ENCODE results near the gene VPREB1.
"Not testable (repeated sequence)": the region's sequence is repeated elsewhere in the genome, so short reads cannot be mapped to it uniquely, and the experiment has no call there.

Gene VPREB1

DNA sequence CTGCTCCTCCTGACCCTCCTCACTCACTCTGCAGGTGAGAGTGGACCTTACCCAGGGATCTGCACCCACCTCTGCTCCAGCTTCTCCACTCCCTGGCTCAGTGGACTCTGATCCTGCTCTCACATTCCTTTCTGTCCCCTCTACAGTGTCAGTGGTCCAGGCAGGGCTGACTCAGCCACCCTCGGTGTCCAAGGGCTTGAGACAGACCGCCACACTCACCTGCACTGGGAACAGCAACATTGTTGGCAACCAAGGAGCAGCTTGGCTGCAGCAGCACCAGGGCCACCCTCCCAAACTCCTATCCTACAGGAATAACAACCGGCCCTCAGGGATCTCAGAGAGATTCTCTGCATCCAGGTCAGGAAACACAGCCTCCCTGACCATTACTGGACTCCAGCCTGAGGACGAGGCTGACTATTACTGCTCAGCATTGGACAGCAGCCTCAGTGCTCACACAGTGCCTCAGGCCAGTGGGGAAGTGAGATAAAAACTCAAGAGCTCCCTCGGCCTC lies 29.7 kb upstream of the VPREB1 start:
- DNase-seq = no peak

DNA sequence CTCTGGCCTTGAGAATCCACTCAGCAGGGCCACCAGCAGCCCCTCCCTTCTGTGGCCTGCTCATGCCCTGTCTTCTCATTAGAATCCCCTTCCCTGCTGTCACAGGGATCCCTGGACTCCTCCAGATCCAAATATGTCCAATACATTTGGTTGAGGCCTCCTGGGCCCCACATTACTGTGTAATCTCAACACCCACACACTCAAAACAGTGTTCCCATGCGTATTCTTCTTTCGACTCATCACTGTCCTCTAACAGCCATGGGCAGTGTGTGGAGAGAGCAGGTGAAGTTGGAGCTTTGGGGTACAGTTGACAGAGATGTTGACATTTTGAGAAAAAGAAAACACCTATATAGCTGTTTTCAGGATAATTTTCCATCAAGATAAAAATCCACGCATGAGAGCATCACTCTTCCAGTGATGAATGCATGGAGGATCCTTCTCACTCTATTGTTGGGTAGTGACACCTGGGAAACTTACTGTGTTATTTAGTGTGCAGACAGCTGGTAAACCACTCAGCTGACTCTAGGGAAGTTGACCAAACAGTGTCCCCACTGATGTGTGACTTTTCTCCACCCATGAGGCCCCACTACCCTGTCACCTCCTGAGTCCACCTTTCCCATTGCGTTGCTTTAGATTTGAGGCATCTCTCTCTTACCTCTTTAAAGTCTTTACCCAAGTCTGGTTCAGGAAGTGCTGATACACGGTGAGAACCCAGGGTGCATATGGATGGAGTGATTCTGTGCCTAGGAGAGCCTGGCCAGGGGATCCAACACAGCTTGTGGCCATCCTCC lies 28.7 kb upstream of the VPREB1 start:
- DNase-seq = no peak

DNA sequence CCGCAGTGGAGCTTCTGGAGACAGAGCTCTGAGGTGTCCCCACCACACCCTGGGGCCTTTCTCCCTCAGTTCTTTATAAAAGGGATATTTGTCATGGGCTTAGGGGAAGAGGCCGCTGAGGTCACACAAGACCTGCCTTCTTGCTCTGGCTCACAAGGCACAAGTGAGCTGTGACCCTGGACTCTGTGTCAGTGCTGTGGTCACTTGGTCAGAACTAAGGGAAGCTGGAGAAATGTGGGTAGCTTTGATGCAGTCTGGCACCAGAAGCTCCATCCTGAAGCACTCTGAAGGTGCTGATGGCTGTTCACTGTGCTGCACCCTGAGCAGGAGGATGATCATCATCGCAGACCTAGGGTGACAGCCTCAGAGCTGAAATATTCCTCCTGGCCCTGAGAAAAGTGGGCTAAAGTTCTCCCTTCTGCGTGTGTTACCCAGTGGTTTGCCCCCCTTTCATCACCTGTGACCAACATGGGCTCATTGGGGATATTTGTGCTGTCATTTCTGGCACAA lies 28.1 kb upstream of the VPREB1 start:
- no peak for DNase-seq

DNA sequence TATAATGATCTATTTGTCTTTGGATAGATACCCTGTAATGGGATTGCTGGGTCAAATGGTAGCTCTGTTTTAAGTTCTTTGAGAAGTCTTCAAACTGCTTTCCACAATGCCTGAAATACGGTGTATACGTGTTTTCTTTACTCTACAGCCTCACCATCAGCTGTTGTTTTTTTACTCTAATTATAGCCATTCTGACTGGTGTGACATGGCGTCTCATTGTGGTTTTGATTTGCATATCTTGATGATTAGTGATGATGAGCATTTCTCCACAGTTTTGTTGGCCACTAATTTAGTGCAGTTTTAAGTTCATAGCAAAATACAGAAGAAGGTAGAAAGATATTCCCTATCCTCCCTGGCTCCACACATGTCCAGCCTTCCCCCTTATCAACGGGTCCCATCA lies 26.3 kb upstream of the VPREB1 start:
- DNase-seq = no peak

DNA sequence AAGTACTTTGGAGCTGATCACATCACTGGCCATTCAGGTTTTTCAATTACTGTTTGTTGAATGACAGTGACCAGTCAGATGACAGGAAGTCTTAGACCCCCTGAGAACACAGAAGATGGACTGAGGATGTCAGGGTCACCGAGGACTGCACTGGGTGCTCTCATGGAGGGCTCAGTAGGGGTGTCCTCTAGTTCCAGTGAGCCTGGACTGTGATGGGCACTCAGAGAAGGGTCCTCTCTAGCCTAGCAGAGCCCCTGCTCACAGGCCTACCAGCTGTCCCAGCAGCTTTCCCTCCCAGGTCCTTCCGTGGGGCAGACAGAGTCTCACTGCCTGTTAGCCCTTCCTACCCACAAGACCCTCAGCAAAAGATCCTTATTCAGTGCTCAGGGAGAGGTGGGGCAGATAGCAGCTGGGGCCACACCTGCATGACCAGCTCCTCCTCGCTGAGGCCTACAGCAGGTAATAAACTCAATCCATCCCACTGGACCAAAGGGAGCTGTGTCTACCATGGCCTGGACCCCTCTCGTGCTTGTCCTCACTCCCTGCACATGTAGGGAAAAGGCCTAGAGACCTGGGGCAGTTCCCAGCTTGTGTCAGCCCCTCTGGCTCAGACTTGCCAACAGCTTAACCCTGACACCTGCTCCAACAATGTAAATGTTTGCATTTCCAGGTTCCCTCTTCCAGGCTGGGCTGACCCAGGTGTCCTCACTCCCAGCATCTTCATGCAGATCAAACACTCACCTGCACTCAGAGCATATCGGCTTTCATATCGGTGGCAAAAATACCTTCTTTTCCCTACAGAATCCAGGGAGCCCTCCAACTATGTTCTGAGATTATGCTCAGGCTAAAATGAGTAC lies 25.2 kb upstream of the VPREB1 start:
- peak; percentile 75 for DNase-seq

DNA sequence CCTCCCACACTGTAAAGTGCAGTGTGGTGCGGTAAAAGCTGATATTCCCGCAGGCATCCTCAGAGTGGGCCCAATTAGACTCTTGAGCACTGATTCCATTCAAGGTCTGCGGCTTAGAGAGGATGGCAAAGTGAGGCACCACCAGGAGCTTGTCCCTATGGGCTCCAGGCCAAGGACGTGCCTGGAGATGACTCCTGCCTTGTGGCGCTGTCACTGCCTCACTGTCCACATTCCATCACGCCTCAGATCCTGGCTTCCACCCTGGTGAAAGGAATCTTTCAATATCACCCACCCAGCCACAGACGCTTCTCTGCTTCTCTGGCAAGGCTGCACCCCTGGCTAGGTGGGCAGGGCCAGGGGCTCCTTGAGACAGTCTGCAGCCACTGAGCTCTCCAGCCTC lies 23.5 kb upstream of the VPREB1 start:
- not testable (repeated sequence) for DNase-seq

DNA sequence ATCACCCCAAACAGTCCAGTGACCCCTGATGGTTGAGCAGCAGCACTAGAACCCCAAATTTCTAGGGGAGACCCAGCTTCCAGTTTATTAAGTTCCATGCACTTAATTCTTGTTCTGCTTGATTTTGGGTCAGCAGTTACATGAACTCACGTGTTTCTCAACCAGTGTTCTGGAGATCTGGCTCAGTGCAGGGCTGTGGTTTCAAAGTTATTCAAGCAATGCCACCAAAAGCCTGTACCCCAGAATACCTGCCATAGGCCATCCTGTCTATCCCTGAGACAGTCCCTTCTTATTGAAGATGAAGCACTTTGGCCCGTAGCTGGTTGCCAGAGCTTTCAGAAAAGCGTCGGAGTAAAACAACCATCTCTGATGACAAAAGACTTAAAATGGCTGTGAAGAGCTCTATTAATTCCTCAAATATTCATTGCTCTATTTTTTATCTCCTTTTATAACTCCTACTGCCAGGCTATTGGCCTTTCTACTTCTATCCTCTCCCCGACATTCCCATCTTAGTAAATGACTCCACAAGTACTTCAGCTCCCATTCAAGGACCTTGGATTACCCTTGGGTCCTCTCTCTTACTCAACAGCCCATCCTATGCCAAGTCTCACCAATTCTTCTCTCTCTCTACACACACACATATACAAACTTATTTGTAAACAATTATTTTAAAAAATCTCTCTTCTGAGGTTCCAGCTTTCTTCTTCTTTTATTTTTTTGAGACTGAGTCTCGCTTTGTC lies 18.0 kb upstream of the VPREB1 start:
- DNase-seq = no peak

DNA sequence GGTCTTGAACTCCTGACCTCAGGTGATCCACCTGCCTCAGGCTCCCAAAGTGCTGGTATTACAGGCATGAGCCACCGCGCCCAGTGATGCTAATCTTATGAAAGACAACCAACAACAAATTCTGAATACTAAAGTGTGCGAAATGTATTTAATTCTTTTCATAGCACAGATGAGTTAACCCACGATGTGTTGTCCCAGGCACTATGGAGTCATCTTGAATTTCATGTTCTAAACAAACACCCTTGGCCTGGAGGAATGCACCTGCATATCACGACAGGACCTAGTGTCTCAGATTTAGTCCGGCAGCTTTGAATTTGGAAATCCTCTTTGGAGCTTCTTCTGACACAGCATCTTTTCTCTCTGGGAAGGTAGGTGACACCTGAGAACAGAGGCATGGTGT lies 16.2 kb upstream of the VPREB1 start:
- no peak for DNase-seq

DNA sequence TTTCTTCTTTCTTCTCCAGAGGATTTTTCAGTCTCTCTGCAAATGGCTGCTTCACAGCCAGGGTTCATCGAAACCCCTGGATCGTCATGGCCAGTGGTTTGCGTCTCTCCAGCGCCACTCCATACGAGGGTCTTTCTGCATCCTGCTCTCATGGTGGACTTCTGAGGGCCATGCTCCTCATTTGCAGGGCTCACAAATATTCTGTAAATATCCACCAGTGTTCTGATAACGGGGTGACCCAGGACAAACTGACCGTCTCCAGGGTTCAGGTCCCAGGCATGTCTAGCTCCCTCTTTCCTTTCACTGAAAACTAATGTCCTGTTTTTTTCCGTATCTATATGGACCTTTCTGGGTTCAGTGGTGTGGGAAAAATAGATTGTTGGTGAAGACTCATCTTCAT lies 15.7 kb upstream of the VPREB1 start:
- DNase-seq = no peak

DNA sequence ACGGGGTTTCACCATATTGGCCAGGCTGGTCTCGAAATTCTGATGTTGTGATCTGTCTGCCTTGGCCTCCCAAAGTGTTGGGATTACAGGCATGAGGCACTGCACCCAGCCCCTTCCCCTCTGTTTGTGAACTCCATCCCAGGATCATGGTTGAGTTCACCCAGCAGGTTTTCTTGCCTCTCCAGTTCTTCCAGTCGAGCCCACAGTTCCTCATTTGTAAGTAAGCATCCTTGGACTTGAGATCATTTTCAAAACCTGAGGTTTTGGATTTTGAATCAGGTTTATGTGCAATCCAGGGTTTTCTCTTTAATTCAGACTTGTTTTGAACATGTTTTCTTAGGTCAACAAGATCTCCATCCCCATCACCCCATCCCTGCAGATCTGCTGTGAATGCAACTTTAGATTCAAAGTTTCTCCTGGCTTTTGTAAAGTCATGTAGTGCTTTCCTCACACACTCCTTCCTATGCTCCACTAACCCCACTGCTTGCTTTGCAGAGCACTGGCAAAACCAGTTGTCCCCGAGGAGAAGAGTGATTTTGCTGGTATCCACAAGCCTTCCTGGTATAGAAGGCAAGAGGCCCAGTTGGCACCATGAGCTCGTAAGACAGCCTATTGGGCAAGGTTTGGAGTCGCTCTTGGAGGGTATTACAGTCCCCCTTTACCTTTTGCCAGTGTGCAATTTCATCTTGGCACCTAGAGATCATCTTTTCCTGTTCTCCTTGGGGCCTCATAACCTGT lies 14.7 kb upstream of the VPREB1 start:
- DNase-seq = no peak

DNA sequence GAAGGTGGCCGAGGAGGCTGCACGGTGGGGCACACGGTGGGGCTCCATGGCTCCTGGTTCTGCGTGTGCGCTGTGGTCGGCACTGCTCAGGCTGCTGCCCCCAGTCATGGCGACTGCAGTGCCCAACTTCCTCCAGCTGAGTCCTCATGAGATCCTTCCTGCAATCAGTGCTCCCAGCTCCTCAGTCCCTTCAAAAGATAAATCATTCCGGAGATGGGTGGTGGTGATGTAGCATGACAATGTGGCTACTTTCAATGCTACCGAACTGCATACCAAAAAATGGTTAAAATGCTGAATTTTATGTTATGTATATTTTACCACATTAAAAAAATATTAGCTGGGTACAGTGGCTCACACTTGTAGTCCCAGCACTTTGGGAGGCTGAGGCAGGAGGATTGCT lies 14.1 kb upstream of the VPREB1 start:
- no peak for DNase-seq

DNA sequence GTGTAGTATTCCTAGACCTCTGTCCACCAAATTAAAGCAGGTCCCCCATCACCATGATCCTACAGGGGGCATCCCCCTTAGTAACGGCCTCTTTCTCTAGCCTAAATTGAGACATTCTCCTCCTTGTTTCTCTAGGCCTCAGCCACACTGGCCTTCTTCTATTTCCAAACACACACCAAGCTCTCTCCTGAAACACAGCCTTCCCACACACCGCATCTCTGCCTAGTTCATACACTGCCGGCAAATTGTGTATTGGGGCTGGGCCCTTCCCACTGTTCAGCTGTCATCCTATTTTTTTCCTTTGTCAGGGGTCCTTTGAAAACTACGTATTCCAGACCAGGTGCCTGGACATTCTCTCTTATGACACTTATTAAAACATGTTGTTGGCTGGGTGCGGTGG lies 11.5 kb upstream of the VPREB1 start:
- no peak for DNase-seq

DNA sequence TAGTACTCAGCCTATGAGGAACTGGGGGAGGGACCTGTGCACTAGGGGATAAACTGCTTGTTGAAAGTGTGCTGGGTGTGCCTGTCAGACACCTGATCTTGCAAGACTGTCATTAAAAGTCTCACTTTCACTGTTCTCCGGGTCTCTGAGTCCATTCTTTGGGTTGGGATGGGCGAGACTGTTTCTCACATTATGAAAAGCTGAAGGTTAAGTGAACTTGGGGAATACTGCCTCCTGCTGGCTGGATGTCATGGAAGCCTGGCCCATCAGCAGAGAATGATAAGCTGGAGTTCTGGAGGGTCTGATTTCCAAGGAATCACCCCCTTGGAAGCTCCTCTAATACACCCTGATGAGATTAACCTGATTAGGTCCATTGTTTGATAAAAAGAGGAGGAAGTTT lies 9.0 kb upstream of the VPREB1 start:
- DNase-seq = no peak

DNA sequence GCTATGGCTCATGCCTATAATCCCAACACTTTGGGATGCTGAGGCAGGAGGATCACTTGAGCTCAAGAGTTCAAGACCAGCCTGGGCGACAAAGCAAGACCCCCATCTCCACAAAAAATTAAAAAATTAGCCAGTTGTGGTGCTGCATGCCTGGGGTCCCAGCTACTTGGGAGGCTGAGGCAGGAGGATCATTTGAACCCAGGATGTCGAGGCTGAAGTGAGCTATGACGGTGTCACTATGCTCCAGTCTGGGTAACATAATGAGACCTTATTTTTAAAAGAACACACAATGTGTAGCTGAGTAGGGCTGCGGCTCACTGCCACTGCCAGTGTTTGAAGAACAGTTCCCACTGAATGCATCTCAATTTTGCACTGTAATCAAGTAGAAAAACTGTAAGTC lies 7.1 kb upstream of the VPREB1 start:
- DNase-seq = no peak

DNA sequence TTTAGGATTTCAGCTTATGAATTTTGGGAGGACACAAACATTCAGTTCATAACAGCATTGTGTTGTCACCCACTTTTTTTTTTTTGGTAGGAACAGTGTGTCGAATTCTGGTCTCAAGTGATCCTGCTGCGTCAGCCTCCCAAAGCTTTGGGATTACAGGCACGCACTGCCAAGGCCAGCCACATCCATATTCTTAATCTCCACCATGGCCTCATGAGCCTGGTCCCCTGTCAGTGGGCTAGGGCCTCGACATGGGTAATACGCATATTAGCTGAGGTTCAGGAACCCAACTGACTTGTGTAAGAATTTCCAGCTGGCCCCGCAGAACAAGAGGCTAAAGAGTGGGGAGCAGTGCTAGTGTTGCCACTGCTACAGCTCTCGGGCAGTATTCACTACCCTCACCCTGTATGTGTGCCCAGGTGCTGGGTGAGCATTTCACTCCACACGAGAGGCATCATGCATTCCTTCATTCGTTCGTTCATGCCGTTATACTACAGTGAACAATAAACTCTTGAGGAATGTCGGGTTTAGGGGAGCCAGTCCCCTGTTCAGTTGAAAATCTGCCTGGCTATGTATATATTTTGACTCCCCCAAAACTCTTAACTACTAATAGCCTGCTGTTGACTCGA lies 5.2 kb upstream of the VPREB1 start:
- DNase-seq = no peak

DNA sequence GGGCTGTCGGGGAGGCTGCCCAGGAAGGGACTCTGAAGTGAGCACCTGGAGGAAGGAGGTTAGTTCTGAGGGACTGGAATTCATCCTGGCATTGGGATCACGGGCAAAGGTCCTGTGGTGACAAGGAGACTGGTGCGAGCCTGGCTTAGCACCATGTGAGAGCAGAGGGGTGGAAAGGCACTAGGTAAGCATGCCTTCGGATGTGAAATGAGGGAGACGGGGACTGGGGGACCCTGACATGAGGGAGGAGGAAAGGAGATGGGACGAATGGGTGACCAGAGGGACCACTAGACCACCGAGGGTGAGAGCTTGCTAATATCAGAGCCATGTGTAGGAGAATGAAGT lies 3.1 kb upstream of the VPREB1 start:
- no peak for DNase-seq

DNA sequence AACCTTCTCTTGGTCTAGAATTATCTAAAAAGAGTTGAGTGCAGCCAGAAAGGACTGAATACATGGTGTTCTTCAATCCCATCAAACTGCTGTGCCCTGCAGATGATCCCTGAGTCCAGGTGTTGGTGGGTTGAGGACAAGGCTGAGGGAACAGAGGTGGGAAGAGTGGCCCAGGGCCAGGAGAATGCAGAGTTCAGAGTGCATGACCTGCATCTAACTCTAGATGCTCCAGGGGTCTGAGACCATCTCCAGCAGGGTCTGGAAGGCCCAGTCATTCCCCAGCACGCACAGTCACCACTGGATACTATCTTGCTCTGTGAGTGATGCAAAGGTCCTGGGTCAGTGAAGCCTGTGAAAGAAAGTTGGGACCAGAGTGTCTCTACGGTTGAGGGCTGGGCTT lies 2.1 kb upstream of the VPREB1 start:
- no peak for DNase-seq

DNA sequence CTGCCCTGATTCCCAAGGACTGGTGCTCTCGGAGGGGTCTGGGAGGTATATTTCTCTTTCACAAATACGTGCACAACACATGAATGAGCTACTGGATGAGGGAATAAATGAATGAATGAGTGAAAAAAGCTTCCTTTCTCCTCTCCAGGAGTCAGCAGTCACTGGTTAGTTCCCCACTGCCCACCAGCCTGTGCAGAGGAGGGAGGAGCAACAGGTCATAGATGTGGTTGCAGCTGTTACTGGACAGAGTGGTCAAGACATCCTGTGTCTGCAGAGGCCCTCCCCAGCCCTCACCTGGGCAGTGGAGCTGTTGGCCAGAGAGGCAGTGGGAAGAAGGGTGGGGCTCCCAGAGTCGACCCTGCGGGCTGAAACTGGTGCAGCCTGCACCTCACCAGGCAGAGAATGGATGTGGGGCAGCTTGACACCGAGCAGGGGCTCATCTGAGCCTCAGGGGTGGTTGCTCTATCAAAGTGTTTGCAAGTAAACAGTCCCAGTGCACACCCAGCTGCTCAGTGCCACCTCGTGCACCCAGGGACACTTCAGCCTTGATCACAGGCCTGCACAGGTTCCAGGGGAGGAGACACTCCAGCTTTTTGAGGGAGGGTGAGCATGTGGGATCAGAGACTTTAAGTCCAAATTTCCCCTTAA lies 1.4 kb upstream of the VPREB1 start:
- DNase-seq = no peak

DNA sequence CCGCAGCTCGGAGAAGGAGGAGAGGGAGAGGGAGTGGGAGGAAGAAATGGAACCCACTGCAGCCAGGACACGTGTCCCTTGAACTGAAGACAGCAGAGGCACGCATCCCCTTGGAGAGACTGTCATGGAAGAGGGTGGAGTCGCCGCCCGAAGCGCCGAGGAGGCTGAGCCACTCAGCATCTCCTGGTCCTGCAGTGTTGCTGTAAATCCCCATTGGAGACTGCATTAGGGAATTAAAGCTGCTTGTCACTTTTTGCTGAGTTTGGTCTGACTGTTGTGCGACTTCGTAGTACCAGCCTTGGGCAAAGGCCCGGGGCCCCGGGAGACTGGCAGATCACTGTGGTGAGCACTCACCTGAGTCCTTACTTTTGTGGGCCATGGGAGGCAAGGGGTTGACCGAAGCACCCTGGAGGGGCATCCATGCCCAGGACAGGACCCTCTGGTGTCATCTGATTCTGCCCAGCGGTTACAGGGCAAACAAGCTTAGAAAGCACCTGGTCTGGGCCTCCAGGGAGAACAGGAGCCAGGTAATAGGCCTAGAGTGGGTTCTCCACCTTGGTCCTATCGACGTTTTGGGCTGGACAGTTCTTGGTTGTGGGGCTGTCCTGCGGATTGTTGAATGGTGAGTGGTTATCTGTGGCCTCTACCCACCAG lies 797 bp downstream of the VPREB1 start:
- no peak for DNase-seq

DNA sequence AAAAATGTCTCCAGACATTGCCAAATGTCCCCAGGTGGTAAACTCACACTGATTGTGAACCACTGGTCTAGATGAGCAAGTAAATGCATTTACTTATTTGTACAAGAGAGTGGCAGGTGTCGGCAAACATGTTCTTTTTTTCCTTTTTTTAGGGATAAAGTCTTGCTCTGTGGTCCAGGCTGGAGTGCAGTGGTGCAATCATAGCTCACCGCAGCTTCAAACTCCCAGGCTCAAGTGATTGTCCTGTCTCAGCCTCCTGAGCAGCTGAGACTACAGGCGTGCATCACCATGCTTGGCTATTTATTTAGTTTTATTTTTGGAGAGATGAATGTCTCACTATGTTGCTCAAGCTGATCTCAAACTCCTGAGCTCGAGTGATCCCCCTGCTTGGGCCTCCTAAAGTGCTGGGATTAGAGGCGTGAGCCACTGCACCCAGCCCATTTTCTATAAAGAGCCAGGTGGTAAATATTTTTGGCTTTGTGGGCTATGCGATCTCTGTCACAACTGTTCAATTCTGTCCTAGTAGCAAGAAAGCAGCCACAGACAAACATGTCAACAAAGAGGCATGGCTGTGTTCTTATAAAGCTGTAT lies 1.4 kb downstream of the VPREB1 start:
- no peak for DNase-seq

DNA sequence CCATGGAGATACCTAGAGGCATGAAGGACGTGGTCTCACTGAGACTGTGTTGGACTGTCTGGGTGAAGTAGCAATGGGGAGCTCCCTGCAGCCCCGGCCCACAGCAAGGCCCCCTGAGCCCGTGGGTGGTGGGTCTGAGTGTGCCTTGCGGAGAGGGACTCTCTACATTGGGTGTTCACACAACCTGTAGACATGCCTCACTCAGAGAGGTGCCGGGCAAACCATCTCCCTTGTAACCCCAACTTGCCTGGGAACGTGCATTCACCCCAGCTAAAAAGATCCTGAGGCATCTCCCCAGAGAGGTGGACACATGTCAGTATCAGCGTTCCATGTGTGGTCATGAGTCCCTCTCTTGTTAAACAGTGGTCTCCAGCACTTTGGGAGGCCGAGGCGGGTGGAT lies 2.1 kb downstream of the VPREB1 start:
- no peak for DNase-seq
